Measurements from ENCODE around the gene KLRF2.

DNA sequence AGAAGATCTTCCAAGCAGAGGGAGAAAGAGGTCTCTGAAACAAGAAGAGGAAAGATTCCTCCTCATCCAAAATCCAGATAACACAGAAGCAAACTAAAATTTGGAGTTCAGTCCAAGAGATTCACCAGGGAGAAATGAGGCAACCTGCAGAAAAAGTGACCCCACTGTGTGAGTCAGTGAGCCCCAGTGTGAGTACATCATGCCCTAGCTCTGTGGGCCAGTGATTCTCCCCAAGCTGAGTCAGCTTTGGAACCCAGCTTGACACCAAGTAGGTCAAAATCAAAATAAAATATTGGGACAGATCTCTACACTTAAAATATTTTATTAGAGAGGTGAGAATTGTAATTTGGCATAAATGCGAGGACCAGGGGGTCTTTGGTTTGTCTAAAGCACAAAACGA lies 29.4 kb upstream of the KLRF2 start:
- TF ChIP-seq POLR2AphosphoS5 (IDR thresholded peaks at IDR 0.05; ENCODE audit: low read depth, low read length) (no peak), GABPA (IDR thresholded peaks at IDR 0.05; ENCODE audit: low read depth) (no peak), CTCF (IDR thresholded peaks at IDR 0.05) (no peak), EP300 (IDR thresholded peaks at IDR 0.05; ENCODE audit: borderline replicate concordance in 1 of 2, low read depth in 1 of 2, low read length in 1 of 2) (no peak), EZH2phosphoT487 (IDR thresholded peaks at IDR 0.05; ENCODE audit: borderline replicate concordance, low read depth) (no peak), TCF12 (IDR thresholded peaks at IDR 0.05) (no peak), SMC3 (IDR thresholded peaks at IDR 0.05; ENCODE audit: low read depth, low read length) (no peak), ZBTB33 (IDR thresholded peaks at IDR 0.05; ENCODE audit: borderline replicate concordance, low read depth) (no peak), TAF1 (IDR thresholded peaks at IDR 0.05; ENCODE audit: borderline replicate concordance, low read depth, low read length) (no peak), GATA2 (CRISPR knock-in tag; IDR thresholded peaks at IDR 0.05) (no peak)
- TF ChIP-seq, protein P1, sequence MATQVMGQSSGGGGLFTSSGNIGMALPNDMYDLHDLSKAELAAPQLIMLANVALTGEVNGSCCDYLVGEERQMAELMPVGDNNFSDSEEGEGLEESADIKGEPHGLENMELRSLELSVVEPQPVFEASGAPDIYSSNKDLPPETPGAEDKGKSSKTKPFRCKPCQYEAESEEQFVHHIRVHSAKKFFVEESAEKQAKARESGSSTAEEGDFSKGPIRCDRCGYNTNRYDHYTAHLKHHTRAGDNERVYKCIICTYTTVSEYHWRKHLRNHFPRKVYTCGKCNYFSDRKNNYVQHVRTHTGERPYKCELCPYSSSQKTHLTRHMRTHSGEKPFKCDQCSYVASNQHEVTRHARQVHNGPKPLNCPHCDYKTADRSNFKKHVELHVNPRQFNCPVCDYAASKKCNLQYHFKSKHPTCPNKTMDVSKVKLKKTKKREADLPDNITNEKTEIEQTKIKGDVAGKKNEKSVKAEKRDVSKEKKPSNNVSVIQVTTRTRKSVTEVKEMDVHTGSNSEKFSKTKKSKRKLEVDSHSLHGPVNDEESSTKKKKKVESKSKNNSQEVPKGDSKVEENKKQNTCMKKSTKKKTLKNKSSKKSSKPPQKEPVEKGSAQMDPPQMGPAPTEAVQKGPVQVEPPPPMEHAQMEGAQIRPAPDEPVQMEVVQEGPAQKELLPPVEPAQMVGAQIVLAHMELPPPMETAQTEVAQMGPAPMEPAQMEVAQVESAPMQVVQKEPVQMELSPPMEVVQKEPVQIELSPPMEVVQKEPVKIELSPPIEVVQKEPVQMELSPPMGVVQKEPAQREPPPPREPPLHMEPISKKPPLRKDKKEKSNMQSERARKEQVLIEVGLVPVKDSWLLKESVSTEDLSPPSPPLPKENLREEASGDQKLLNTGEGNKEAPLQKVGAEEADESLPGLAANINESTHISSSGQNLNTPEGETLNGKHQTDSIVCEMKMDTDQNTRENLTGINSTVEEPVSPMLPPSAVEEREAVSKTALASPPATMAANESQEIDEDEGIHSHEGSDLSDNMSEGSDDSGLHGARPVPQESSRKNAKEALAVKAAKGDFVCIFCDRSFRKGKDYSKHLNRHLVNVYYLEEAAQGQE (IDR thresholded peaks at IDR 0.05; ENCODE audit: low read depth, low read length): no peak
- TF ChIP-seq, protein P2, sequence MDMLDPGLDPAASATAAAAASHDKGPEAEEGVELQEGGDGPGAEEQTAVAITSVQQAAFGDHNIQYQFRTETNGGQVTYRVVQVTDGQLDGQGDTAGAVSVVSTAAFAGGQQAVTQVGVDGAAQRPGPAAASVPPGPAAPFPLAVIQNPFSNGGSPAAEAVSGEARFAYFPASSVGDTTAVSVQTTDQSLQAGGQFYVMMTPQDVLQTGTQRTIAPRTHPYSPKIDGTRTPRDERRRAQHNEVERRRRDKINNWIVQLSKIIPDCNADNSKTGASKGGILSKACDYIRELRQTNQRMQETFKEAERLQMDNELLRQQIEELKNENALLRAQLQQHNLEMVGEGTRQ (IDR thresholded peaks at IDR 0.05; ENCODE audit: borderline replicate concordance, low read depth, low read length): no peak

Data from SK-N-SH (cell line).